Measurements from ENCODE around the gene SERINC1.
"Not testable (repeated sequence)": the region's sequence is repeated elsewhere in the genome, so short reads cannot be mapped to it uniquely, and the experiment has no call there.

The SERINC1 gene

GRCh38 chr6:122490607-122491006 lies 19.0 kb upstream of the SERINC1 start:
- no peak for DNase-seq (ENCODE audit: extremely low read depth, low read depth)
- TF ChIP-seq CTCF (IDR thresholded peaks at IDR 0.05; ENCODE audit: low read depth, low read length), result no peak

- no peak for TF ChIP-seq CTCF (IDR thresholded peaks at IDR 0.05; ENCODE audit: low read depth, low read length)
- DNase-seq (ENCODE audit: extremely low read depth, low read depth), result no peak
These were observed 13.2 kb upstream of the SERINC1 start for GRCh38 chr6:122484760-122485159.

GRCh38 chr6:122482750-122483080 lies 11.1 kb upstream of the SERINC1 start:
- no peak for DNase-seq (ENCODE audit: extremely low read depth, low read depth)
- TF ChIP-seq CTCF (IDR thresholded peaks at IDR 0.05; ENCODE audit: low read depth, low read length), result no peak

GRCh38 chr6:122476131-122476530 lies 4.5 kb upstream of the SERINC1 start:
- TF ChIP-seq CTCF (IDR thresholded peaks at IDR 0.05; ENCODE audit: low read depth, low read length), result peak; percentile 50
- no peak for DNase-seq (ENCODE audit: extremely low read depth, low read depth)

GRCh38 chr6:122472022-122472340 lies 374 bp upstream of the SERINC1 start:
- TF ChIP-seq CTCF (IDR thresholded peaks at IDR 0.05; ENCODE audit: low read depth, low read length), result no peak
- DNase-seq (ENCODE audit: extremely low read depth, low read depth), result no peak

- no peak for TF ChIP-seq CTCF (IDR thresholded peaks at IDR 0.05; ENCODE audit: low read depth, low read length)
- no peak for DNase-seq (ENCODE audit: extremely low read depth, low read depth)
These were observed 9.7 kb downstream of the SERINC1 start for GRCh38 chr6:122461885-122462284.

GRCh38 chr6:122459865-122460416 lies 11.7 kb downstream of the SERINC1 start:
- not testable (repeated sequence) for DNase-seq (ENCODE audit: extremely low read depth, low read depth)

GRCh38 chr6:122459240-122459639 lies 12.4 kb downstream of the SERINC1 start:
- no peak for DNase-seq (ENCODE audit: extremely low read depth, low read depth)
- TF ChIP-seq CTCF (IDR thresholded peaks at IDR 0.05; ENCODE audit: low read depth, low read length), result no peak
